ENCODE data around the gene DNAH17. TPM values are rescaled to one million over a fixed set of nuclear protein-coding genes. Genes with fewer than 3 reads are reported as not detected.

DNAH17 gene
- total and polyA plus RNA-seq, 2 donors (not counting 3 experiments of a cell fraction or from before 2014, with no cell fraction given): not detected

DNA sequence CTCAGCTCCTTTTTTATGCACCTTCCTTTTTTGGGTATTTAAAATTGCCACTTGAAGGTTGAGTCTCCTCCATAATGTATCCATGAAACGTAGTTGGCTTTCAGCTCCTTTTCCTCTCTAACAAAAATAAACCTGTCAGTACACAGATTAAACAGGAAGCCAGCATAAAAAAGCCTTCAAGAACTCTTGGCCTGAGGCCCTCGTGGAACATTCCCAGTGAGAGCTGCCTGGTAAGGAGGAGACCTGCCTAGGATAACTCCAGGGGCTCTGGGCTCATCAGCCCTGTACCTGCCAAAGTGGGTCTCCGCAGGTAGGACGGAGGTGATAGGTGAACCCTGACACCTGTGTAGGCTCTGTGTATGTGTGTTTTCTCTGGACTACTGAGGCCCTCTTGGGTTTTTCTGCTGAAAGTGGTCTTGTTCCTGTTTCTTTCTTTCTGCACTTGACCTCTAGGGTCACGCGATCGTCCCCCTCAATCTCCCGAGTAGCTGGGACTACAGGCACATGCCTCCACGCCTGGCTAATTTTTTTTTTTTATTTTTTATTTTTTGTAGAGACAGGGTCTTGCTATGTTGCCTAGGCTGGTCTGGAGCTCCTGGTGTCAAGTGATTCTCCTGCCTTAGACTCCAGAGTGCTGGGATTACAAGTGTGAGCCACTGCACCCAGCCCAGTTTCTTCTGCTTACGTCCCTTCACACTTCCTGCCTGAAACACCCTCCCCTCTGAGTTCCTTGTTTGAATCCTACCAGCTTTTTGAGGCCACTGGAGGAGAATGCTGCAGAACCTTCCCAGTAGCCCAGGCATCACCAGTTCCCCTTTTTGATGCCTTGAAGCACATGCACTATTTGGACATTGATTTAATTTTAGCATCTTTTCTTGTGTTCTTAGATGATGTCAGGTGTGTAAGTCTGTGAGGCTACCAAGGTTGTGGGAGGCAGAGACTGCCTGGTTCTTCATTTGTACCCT is 188.9 kb downstream of the DNAH17 start:
- CTCF ChIA-PET: interaction anchor here (0.6 to 1.3 kb wide), 8 partner anchors 24 to 137 kb away, joined by 3 to 7 read pairs (median 4); no protein-coding TSS in a partner anchor
- H3K27ac ChIP-seq (ENCODE audit: insufficient read depth, low read depth, low read length): peak overlapping the region; percentile 46

More for the DNA sequence above, 188.9 kb downstream of the DNAH17 start:
- Histone ChIP-seq H3K9me1 (replicated peaks; ENCODE audit: control insufficient read depth, extremely low read depth, insufficient read depth, low read length) (no peaks in the 10 kb centered on the region), H3K27me3 (ENCODE audit: control insufficient read depth in 2 of 2, insufficient read depth in 2 of 2, low read length in 2 of 2) (no peaks in the 10 kb centered on the region), H3K4me1 (ENCODE audit: control insufficient read depth, extremely low read depth, insufficient read depth, low read length) (peaks cover 67% of the 10 kb centered on the region), H3K9me3 (replicated peaks; ENCODE audit: control insufficient read depth, insufficient read depth, low read length) (no peaks in the 10 kb centered on the region), H3K36me3 (ENCODE audit: control insufficient read depth in 2 of 2, extremely low read depth in 1 of 2, insufficient read depth in 2 of 2, low read length in 2 of 2) (peaks cover 0 to 3% of the 10 kb centered on the region in 2 experiments), H3K9ac (replicated peaks; ENCODE audit: extremely low read depth, insufficient read depth, low read length) (no peak overlapping the region), H4K20me1 (replicated peaks; ENCODE audit: control insufficient read depth, extremely low read depth, insufficient read depth, low read length) (no peaks in the 10 kb centered on the region), H2AFZ (ENCODE audit: low read depth, low read length) (no peak overlapping the region), H3K79me2 (ENCODE audit: control insufficient read depth, insufficient read depth, low read length) (peaks cover 86% of the 10 kb centered on the region), H3K4me3 (replicated peaks in 1 of 3; ENCODE audit: insufficient read depth in 1 of 3, low read depth in 1 of 3, low read length in 3 of 3) (no peak overlapping the region), H3K4me2 (ENCODE audit: insufficient read depth, low read length) (peak overlapping the region; percentile 10)
- POLR2A ChIA-PET: no interaction called here
- peak; percentile 82 for DNase-seq (ENCODE audit: low read depth, low spot score)
- FAIRE-seq: peak; percentile 79
- intact Hi-C loops (cut with micrococcal nuclease): no loop called here
- dilution Hi-C loops (cut with MboI; ENCODE audit: extremely low pct_ligation_motif_present, low sequenced_read_pairs): no loop called here
- no TSS peak for BruUV-seq (replicated peaks)
- TF ChIP-seq MYC (IDR thresholded peaks at IDR 0.05; ENCODE audit: low read depth, low read length) (no peak), GATA2 (IDR thresholded peaks at IDR 0.05; ENCODE audit: insufficient read depth, insufficient read length, low read depth, low read length) (no peak), FOS (IDR thresholded peaks at IDR 0.05; ENCODE audit: borderline replicate concordance, insufficient read depth, low read length) (no peak), EZH2 (IDR thresholded peaks at IDR 0.05; ENCODE audit: borderline replicate concordance, low read depth, low read length, severe bottlenecking) (no peak), JUN (IDR thresholded peaks at IDR 0.05; ENCODE audit: borderline replicate concordance, insufficient read depth, insufficient read length, low read depth) (no peak), POLR2A (IDR thresholded peaks at IDR 0.05; ENCODE audit: low read depth, low read length) (no peak), POLR2AphosphoS5 (IDR thresholded peaks at IDR 0.05; ENCODE audit: insufficient read depth, low read depth, low read length) (no peak)
- TF ChIP-seq, protein P1, sequence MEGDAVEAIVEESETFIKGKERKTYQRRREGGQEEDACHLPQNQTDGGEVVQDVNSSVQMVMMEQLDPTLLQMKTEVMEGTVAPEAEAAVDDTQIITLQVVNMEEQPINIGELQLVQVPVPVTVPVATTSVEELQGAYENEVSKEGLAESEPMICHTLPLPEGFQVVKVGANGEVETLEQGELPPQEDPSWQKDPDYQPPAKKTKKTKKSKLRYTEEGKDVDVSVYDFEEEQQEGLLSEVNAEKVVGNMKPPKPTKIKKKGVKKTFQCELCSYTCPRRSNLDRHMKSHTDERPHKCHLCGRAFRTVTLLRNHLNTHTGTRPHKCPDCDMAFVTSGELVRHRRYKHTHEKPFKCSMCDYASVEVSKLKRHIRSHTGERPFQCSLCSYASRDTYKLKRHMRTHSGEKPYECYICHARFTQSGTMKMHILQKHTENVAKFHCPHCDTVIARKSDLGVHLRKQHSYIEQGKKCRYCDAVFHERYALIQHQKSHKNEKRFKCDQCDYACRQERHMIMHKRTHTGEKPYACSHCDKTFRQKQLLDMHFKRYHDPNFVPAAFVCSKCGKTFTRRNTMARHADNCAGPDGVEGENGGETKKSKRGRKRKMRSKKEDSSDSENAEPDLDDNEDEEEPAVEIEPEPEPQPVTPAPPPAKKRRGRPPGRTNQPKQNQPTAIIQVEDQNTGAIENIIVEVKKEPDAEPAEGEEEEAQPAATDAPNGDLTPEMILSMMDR (IDR thresholded peaks at IDR 0.05; ENCODE audit: extremely low read depth in 1 of 2, insufficient read depth in 1 of 2, low read depth in 1 of 2, low read length in 2 of 2): no peak
- TF ChIP-seq, protein P2, sequence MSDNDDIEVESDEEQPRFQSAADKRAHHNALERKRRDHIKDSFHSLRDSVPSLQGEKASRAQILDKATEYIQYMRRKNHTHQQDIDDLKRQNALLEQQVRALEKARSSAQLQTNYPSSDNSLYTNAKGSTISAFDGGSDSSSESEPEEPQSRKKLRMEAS (IDR thresholded peaks at IDR 0.05; ENCODE audit: insufficient read depth, insufficient read length): no peak

Data from endothelial cell of umbilical vein (primary cell).